Dedifferentiated amniotic fluid mesenchymal stem cell (primary cell): Measurements from ENCODE around the gene JAK1.

Experiments
- DNase-seq: peaks from one replicate; pipeline ENCODE4 v3.0.0-alpha.2; 2016; ENCODE audit errors: extremely low spot score

JAK1 gene

DNA sequence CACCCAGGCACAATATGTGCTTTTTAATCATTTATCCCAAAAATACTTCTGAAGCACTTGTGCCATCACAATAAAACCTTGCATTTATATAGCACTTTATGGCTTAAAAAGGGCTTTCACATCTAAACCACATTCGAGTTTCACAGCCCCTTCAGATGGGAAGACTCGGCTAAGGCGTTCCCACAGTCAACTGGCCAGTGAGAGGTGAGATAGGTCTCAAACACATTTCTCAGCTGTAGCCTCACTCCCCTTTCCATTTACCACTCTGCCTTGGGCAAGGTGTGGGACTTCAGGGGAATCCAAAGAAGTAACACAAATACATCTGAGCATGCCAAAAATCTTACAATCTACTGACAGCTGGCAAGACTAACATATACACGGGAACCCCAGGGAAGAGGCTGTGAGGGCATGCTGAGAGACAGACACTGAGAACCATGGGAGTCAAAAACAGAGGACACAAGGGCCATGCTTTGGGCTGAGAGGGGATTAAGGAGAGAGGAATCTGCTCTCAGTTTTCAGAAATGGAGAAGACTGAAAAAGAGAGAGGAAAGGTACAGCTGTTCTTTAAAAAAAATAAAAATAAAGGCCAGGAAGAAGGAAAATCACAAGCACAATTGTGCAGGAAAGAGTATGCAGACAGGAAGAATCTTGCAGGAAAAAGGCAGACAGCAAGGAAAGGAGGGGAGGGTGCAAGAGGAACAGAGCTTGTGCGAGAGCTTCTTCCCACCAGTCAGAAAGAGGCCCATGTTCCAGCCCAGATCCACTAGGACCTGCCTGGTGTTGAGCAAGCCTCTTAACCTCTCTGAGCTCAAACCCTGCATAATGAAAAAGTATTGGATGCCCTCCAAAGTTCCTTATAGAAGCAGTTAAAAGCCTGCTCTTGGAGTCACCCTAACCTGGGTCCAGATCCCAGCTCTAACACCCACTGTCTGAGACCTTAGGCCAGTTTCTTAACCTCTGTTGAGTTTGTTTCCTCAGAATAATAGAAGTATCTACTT is 73.5 kb downstream of the JAK1 start:
- no peak for DNase-seq

DNA sequence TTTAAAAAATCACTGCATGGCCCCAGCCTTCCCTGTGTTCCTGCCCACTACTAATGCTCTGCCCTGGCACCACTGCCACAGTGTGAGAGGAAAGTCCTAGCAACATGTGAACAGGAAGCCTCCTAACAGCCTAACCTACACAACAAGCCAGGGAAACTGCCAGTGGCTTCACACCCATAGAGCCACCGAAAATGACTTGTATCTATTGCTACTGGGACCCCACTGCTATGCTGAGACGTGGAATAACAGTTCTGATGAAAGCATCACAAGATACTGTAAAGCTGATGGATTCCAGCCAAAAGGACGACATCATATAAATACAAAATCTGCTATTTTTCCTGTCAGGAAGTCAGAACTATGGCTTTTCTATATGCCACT is 74.9 kb downstream of the JAK1 start:
- peak; percentile 33 for DNase-seq

DNA sequence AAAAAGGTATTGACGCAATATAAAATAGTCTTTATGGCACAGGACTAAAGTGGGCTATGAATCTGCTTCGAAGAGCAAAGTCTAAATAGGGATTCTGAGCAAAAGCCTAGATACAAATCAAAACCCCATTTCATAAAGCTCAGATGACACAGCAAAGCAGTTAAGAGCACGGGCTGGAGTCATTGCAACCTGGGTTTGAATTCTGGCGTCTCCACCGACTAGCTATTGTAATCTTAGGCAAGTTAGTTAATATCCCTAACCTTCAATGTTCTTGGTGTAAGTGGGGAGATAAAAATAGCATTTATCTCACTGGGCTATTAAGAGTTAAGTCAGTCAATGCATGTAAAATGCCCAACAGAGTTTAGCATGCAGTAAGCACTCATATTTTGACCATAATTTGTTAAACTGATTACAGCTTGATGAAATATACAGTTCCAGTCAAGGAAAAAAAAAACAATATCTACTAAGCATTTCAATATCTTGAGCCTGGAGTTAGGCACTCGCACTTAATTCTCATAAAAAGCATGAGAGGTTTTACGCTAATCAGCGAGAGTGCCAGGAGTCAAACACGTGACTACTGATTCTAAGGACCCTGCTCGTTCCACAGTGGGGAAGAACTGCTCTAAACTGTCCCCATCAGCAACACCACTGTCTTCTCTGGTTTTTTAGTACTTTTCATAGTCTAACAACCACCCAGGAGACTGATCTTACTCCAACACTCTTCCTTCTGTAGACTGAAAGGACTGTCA is 75.5 kb downstream of the JAK1 start:
- no peak for DNase-seq

DNA sequence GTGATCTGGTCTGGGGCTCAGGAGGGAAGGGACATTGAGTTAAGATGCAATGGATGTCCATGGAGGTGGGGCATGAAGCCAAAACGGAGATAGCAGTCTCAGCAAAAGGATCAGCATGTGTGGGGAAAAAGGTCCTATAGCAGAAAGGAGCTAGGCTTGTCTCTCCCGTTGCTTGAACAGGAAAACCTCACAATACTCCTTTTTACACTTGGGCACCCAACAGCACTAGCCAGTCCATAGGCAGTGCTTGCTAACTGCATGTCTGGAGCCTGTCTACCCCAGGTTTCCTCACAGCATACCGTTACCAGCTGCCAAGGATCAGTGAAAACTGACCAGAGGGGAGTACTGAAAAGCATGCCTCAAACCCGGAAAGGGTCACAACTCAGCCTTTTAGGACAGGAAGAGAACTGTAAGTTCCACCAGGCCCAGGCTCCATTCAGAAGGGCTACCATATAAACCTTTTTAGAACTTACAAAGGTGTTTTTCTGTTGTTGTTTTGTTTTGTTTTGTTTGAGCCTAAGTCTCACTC is 78.6 kb downstream of the JAK1 start:
- DNase-seq, result no peak

DNA sequence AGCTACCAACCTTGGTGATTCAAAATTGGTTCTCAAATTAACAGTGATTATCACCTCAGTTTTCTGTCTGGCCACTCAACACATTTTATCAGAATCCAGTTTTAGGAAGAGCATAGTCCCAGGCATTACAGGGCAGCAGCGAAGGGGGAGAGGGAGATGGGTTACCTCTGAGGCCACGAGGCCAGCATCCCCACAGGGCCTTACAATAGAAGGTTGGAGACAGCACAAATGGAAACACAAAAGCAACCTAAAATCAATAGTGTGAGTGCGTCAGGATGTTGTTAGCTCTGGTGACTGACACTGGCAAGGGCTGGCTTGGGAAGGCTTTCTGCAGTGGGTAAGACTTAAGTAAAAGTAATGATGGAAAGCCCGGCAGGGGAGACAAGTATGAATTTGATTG is 79.5 kb downstream of the JAK1 start:
- DNase-seq, result no peak

DNA sequence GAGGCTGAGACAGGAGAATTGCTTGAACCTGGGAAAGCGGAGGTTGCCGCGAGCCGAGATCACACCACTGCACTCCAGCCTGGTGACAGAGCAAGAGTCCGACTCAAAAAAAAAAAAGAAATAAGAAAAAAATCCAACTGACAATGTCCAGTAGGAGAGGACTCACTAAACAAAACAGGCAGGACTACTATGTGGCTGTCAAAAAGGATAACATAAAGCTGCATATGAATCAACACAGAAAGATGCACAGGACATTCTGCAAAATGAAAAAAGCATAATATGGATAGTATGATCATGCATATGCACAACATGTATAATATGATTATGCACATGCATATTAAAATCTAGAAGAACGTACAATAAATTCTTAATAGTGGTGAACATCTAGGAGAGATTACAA is 80.7 kb downstream of the JAK1 start:
- DNase-seq, result no peak

DNA sequence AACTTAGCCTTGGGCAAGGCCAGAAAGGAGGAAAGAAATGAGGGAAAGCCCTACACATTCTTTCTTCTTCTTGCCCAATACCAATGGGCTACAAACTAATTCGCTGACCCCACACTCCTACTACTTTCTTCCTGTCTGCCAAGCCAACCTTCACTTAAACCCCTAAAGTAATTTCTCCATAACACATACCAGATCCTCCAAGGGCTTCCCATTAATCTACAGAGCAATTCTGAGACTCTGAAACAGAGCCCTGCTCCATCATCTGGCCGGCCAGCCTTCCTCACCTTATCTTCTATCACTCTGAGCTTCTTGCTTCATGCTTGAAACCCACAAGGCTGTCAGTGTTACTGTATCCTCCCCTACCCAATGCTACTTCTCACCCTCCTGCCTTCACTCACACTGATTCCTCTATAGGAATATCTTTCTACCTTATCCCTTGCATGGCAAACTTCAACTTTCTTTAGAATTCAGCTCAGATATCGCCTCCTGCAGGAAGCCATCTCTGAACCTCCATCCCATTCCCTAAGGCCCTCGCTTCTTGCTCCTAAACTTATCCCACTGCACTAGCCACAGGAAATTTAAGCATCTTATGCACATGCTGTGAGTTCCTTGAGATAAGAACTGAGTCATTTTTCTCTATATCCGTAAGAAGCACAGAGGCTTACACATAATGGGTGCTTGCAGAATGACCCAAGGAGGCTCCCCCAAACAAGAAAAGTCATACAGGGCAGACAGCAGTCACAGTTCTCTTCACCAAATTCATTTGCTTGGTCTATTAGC is 81.9 kb downstream of the JAK1 start:
- no peak for DNase-seq

DNA sequence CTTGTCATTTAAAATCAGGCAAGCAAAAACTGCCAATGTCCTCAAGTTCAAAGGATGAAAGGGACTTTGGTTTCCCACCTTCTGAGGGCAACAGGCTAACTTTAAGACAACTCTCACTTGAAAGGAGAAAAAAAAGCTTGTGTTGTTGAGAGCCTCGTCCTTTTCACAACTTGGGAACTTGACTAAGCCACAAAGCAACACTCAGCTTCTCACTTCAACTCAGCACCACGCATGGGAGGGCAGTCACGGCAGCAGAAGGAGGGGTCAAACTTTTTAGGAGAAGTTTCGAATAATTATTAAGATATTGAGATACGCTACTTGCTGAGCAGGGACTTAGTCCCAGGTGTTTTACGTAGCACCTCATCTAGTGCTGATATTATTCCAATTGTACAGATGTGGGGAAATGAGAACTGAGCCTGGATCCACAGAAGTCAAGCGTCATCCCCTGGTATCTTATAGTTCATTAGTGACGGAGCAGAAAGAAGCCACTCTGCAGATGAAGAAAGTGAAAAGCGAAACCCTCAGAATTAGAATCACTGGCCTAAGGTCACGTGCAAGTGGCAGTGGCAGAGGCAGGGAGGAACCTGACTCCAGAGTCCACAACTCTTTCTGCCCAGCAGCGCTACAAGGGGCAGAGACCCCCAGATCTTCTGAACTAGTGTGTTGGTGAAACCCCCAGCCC is 83.6 kb downstream of the JAK1 start:
- DNase-seq, result no peak

DNA sequence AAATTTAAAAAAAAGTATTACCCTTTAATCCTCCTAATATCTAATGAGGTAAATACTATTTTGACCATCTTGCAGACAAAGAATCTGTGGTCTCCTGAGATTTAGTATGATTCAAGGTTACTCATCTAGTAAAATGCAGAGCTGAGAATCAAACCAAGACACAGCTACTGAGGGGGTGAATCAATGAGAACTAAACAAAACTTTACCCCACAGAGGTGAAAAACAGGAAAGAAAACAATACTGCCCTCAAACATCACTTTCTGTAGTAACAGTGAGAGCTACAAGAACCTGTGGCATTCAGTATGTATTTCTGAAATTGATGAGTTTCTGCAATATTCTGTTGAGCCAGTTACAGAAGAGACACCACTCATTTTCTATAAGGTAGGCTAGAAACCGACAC is 85.1 kb downstream of the JAK1 start:
- no peak for DNase-seq

DNA sequence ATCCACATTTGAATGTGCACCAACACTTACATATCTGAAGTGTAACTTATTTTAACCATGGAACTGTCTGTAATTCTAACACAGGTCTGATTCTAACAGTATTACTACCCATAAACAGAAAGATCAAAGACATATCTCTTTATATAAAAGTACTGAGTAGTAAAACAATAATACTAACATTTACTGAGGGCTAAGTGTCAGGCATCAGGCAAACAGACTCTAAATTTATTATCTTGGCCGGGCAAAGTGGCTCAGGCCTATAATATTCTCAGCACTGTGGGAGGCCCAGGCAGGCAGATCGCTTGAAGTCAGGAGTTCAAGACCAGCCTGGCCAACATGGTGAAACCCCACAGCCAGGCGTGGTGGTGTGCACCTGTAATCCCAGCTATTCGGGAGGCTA is 85.9 kb downstream of the JAK1 start:
- DNase-seq, result no peak

DNA sequence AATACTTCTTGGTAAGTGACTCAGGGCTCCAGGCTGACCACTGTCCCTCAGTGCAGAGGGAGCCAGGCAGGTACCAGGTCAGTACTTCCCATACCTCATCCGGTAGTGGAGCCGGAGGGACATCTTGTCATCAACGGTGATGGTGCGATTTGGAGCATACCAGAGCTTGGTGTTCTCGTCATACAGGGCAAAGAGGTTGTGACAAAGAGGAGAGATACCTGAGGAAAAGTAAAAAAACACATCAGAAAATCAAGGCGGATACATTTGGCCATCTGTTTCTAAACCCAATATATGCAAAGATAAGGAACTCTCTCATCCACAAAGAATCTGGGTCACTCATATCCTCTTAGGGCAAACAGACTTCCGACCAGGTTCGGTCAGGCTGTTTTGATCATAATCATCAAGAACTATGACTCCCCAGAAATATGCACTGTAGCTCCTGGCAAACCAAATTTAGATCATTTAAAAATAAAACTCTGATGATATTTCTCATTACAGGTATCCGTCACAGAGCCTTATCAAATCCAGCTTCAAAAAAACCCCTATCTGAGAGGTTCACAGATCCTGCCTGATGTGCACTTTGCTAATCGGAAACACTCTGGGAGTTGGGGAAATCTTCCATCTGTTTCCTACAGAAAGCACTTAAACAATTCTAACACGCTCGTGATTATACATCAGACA is 87.3 kb downstream of the JAK1 start:
- no peak for DNase-seq

DNA sequence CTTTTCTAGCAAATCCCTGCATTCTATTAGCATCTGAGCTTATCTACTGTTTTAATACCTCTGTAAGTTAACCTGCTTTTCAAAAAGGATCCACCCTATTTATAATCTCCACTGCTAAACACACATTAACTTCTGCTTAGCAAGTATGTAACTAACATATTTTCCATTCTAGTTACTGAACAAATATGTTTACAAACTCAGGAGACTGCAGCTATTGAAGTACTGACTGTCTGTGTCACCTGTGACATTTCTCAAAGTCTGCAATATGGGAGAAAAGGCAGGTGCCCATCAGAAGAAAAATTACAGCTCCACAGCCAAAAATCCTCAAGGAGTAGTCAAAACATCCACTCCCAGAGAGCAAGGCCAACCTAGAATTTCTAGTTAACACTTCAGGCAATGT is 88.3 kb downstream of the JAK1 start:
- no peak for DNase-seq

DNA sequence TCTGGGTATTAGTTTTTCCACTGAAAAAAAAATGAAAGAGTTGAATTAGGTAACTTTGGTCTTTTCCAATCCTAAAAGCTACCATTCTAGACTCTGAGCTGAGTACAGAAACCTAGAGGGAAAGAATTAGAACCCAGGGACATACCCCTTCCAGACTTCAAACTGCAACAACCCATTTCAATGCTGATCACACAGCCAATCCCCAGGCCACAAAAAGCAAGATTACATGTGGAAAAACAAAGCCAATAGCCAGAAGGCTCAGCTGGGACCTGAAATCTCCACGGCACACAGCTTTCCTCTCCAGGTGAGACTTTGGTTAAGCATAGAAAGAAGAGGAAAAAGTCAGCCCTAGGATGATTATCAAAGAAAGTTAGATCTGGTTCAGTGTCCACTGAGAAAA is 88.8 kb downstream of the JAK1 start:
- DNase-seq, result no peak

DNA sequence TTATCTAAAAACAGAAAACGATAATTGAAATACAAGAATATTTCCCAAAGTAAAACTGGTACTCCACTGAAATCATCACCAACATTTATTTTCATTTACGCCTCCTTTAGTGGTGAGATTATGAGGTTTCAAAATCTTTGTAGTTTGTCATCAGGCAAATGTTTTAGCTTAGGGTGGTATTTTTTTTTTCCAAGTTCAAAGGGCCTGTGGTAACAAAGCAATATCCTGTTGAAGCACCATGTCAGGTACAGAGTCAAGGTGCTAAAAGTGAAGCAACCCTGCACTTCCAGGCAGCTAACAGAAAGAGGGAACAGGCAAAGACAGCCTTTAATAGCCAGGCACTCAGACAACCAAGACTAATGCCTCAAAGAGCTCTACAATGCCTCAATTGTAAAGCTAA is 89.2 kb downstream of the JAK1 start:
- no peak for DNase-seq

DNA sequence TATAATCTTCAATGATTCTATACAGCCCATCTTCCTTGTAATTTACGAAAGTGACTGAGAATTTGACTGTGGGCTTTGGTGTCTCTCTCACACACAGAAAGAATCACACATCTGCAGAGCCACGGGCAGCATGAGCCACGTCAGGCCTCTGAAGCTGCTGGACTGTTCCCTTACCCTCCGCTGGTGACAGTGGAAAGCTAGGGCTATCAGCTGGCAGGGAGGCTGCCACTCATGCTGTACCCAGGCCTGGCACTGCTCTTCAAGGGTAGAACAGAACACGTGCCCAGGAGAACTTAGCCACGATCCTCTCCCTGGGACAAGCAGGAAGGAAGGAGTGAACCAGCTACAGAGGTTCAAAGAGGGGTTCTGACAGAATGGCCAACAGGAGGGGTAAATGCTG is 90.7 kb downstream of the JAK1 start:
- no peak for DNase-seq

DNA sequence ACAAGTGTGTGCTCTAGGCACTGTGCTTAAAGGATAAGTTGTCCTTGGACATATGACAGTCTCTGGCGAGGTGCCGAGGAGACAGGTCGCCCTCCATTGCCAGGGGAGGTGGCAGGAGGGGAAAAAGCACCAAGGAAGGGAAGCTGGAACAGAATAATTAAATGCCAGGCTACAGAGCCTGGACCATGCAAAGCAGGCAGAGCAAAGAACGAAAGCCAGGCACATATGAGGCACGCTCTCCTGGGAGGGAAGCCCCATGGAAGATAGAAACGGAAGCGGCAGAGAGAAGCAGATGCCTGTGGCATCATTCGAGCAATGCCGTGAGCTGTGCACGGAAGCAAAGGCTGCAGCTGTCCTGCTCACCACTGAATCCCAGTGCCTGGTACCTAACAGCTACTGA is 91.2 kb downstream of the JAK1 start:
- no peak for DNase-seq

DNA sequence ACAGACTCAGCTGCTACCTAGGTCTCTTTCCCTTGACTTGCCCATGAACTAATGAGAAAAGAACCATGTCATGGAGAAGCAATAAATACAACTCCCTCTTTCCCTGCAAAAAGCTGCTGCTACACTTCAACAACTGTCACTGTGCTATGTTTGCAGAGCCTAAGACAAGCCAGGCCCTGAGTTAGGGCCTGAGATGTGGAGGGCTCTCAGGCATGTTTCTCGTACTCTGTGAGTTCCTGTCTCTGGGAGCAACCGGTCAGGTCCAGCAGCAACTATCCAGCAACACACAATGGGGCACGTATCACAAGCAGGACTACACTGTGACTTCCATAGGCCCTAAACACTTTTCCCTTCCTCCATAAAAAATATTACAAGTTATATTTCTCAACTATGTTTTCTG is 91.7 kb downstream of the JAK1 start:
- no peak for DNase-seq

DNA sequence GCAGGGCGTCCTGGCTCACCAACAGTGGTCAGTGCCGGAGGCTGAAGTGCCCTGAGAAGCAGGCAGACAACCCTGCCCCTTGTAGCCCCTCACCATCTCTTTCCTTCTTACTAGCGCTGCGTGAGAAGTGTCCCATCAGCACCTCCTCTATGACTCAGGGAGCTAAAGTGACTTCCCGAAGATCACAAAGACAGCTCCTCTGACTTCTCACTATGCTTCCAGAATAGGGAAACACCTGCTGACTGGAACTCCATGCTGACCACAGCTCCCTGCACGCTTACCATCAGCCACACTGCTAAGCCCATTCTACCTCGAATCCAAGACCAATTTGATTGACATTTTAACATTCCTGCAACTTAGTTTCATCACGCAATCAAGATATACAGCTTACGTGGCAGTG is 92.8 kb downstream of the JAK1 start:
- DNase-seq, result no peak

DNA sequence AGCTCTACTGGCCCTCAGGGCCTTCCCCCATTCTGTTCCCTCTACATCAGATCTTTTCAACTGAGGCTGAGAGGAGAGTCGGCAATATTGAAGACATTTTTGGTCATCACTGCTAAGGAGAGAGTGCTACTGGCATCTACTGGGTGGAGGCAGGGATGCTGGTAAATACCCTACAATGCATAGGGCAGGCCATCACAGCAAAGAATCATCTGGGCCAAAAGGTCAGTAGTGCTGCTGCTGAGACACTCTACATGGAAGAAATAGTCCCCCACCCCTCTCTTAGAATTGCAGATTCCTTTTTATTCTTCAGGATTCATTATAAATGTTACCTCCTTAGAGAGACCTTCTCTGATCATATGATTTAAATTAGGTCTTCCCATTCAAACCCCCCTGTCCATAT is 94.3 kb downstream of the JAK1 start:
- DNase-seq, result no peak

DNA sequence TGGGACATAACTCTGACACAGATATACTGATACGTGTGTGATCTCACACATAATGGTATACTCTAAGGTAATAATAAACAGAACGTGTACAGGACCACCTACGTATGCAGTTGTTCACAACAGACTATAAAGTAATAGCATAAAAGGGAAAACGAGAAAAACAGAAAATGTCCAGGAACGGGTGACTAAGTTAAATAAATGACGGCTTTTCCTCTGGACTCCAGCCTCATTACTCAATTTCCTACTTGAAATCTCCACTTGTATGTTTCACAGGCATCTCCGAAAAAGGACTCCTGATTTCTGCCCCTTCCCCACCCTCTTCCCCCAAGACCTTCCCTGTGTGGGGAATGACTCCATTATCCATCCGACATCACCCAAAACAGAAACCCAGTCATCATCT is 95.1 kb downstream of the JAK1 start:
- DNase-seq, result no peak

DNA sequence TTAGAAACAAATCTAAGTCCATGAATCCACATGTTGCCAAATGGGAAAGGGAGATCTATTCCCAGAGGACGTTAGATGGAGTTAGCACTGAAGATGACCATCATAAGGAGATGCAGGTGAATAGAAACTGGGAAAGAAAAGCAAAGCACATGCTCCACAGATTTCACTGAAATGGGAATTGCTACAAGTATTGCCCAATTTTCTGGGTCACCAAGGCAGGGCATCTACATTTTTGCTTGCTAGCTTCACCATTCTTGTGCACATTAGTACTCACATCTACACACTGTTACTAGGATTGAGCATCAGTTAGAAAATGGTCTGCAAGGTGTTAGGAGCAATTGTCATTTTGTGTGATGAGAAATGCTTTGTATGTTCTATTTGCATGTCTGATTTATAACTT is 99.1 kb downstream of the JAK1 start:
- no peak for DNase-seq
